NT2/D1 (cell line): ENCODE data around the gene VIT.
A peak's percentile ranks its signal among the peaks of the same experiment; 100 is the strongest.

ENCODE experiments used
- DNase-seq: peaks from one replicate; pipeline ENCODE4 v3.0.0-alpha.2; 2011; ENCODE audit warnings: low read depth, low spot score
- H3K27me3 ChIP-seq: 2 replicates; pipeline ENCODE4 v1.6.0; 2011; ENCODE audit warnings: mild to moderate bottlenecking; ENCODE audit not compliant: insufficient read length, insufficient read depth
- H3K36me3 ChIP-seq: 2 replicates; pipeline ENCODE4 v1.6.1; 2011; ENCODE audit warnings: mild to moderate bottlenecking, low read length, mixed read lengths; ENCODE audit not compliant: insufficient read depth, insufficient read length
- H3K4me1 ChIP-seq: 2 replicates; pipeline ENCODE4 v1.5.1; 2011; ENCODE audit not compliant: insufficient read depth, insufficient read length
- H3K4me3 ChIP-seq: 2 replicates; pipeline ENCODE4 v1.5.1; 2011; ENCODE audit warnings: low read depth; ENCODE audit not compliant: insufficient read length
- H3K9ac ChIP-seq: 2 replicates; pipeline ENCODE4 v1.6.0; 2011; ENCODE audit warnings: low read depth; ENCODE audit not compliant: insufficient read length
- H3K9me3 ChIP-seq: 2 replicates; pipeline ENCODE4 v1.5.1; 2011; ENCODE audit warnings: mild to moderate bottlenecking, low read length; ENCODE audit not compliant: insufficient read depth
- SUZ12 ChIP-seq: IDR thresholded peaks from 2 replicates; pipeline ENCODE4 v1.6.1; 2011; ENCODE audit not compliant: insufficient read length, insufficient read depth; ENCODE audit errors: extremely low read depth
- YY1 ChIP-seq: IDR thresholded peaks from 2 replicates; pipeline ENCODE4 v1.6.1; 2011; ENCODE audit not compliant: insufficient read length, insufficient read depth
- ZNF274 ChIP-seq: IDR thresholded peaks from 2 replicates; pipeline ENCODE4 v1.6.1; 2011; ENCODE audit warnings: mild to moderate bottlenecking, low read depth, low read length

VIT gene

GRCh38 chr2:36658277-36658748, 38.2 kb upstream of the VIT start:
- no peak for TF ChIP-seq ZNF274
- no peak for TF ChIP-seq SUZ12
- TF ChIP-seq YY1, result no peak

GRCh38 chr2:36659218-36659617, 37.3 kb upstream of the VIT start:
- no peaks in the 10 kb centered on the region for H3K4me1 ChIP-seq
- no peaks in the 10 kb centered on the region for H3K27me3 ChIP-seq
- no peak overlapping the region for H3K4me3 ChIP-seq
- TF ChIP-seq YY1 (no peak), ZNF274 (no peak), SUZ12 (no peak)
- DNase-seq, result no peak
- H3K9ac ChIP-seq, result no peak overlapping the region
- no peaks in the 10 kb centered on the region for H3K36me3 ChIP-seq
- H3K9me3 ChIP-seq, result no peaks in the 10 kb centered on the region

More at GRCh38 chr2:36658277-36658748, 38.2 kb upstream of the VIT start:
- no peak for DNase-seq
- Histone ChIP-seq H3K4me1 (no peaks in the 10 kb centered on the region), H3K27me3 (no peaks in the 10 kb centered on the region), H3K9me3 (no peaks in the 10 kb centered on the region), H3K36me3 (no peaks in the 10 kb centered on the region), H3K4me3 (no peak overlapping the region), H3K9ac (no peak overlapping the region)

GRCh38 chr2:36659872-36660312, 36.6 kb upstream of the VIT start:
- Histone ChIP-seq H3K36me3 (no peaks in the 10 kb centered on the region), H3K9me3 (no peaks in the 10 kb centered on the region), H3K4me3 (no peak overlapping the region), H3K4me1 (no peaks in the 10 kb centered on the region), H3K27me3 (no peaks in the 10 kb centered on the region), H3K9ac (no peak overlapping the region)
- no peak for DNase-seq
- TF ChIP-seq YY1, result no peak
- no peak for TF ChIP-seq SUZ12
- TF ChIP-seq ZNF274, result no peak

GRCh38 chr2:36662638-36663037, 33.9 kb upstream of the VIT start:
- no peak overlapping the region for H3K4me3 ChIP-seq
- H3K9ac ChIP-seq, result no peak overlapping the region
- H3K36me3 ChIP-seq, result no peaks in the 10 kb centered on the region
- H3K27me3 ChIP-seq, result no peaks in the 10 kb centered on the region
- no peaks in the 10 kb centered on the region for H3K9me3 ChIP-seq
- DNase-seq, result no peak
- TF ChIP-seq YY1, result no peak
- no peak for TF ChIP-seq ZNF274
- no peak for TF ChIP-seq SUZ12
- no peaks in the 10 kb centered on the region for H3K4me1 ChIP-seq

GRCh38 chr2:36663295-36663694, 33.2 kb upstream of the VIT start:
- Histone ChIP-seq H3K36me3 (no peaks in the 10 kb centered on the region), H3K9ac (no peak overlapping the region), H3K9me3 (no peaks in the 10 kb centered on the region), H3K4me3 (no peak overlapping the region), H3K27me3 (no peaks in the 10 kb centered on the region), H3K4me1 (no peaks in the 10 kb centered on the region)
- DNase-seq, result no peak
- TF ChIP-seq ZNF274, result no peak

- Histone ChIP-seq H3K4me3 (no peak overlapping the region), H3K36me3 (no peaks in the 10 kb centered on the region)
- peak; percentile 59 for DNase-seq
Measured at GRCh38 chr2:36663851-36664695, 32.4 kb upstream of the VIT start.

GRCh38 chr2:36664696-36665076, 31.8 kb upstream of the VIT start:
- no peak for DNase-seq
- H3K9ac ChIP-seq, result no peak overlapping the region
- TF ChIP-seq ZNF274, result no peak
- TF ChIP-seq SUZ12, result no peak
- no peak for TF ChIP-seq YY1
- no peaks in the 10 kb centered on the region for H3K9me3 ChIP-seq
- H3K4me1 ChIP-seq, result no peaks in the 10 kb centered on the region
- no peaks in the 10 kb centered on the region for H3K36me3 ChIP-seq
- H3K27me3 ChIP-seq, result no peaks in the 10 kb centered on the region
- no peak overlapping the region for H3K4me3 ChIP-seq

More at GRCh38 chr2:36663851-36664695, 32.4 kb upstream of the VIT start:
- TF ChIP-seq YY1 (no peak), ZNF274 (no peak), SUZ12 (no peak)
- H3K4me1 ChIP-seq, result no peaks in the 10 kb centered on the region
- H3K27me3 ChIP-seq, result no peaks in the 10 kb centered on the region
- no peak overlapping the region for H3K9ac ChIP-seq
- no peaks in the 10 kb centered on the region for H3K9me3 ChIP-seq
